Measurements from ENCODE around the gene TRAF3.

DNA sequence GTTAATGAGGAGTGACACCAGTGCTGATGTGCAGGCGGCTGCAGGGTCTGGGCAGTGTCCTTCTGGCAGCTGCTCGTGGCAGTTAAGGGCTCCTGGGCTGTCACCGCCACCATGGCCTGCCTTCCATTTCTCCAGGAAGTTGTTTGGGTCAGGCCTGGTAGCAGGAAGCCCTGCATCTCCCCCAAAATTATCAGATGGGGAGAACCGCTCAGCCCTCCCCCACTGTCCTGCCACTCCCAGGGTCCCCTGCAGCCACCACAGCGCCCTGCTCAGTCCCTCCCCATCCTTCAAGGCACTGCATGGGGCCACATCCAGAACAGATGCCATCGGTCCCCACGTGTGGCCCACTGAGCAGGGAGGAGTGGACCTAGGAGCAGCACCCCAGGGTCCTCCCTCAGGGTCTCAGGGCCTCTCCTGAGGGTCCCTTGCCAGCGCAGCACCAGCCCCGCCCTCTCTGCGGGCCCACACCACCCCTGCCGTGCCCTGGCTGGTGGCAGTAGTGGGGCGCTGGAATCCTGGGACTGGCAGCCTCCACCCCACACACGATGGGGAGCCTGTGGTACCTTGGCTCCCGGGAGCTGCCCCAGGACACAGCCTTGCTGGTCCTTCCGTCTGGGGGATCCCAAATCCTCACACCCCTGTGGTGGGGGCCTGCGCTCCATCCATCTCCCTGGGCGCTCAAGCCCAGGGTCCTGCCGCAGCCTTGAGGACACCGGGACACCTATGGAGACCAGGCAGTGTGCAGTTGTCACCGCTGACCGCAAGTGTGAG, 134.9 kb downstream of the TRAF3 start:
- TF ChIP-seq, protein P1, sequence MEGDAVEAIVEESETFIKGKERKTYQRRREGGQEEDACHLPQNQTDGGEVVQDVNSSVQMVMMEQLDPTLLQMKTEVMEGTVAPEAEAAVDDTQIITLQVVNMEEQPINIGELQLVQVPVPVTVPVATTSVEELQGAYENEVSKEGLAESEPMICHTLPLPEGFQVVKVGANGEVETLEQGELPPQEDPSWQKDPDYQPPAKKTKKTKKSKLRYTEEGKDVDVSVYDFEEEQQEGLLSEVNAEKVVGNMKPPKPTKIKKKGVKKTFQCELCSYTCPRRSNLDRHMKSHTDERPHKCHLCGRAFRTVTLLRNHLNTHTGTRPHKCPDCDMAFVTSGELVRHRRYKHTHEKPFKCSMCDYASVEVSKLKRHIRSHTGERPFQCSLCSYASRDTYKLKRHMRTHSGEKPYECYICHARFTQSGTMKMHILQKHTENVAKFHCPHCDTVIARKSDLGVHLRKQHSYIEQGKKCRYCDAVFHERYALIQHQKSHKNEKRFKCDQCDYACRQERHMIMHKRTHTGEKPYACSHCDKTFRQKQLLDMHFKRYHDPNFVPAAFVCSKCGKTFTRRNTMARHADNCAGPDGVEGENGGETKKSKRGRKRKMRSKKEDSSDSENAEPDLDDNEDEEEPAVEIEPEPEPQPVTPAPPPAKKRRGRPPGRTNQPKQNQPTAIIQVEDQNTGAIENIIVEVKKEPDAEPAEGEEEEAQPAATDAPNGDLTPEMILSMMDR (IDR thresholded peaks at IDR 0.05), result no peak
- no peak for TF ChIP-seq POLR2A (IDR thresholded peaks at IDR 0.05)

Data from thyroid gland (tissue), 4 donors.